ENCODE results near the gene PACS2.

PACS2 gene

GRCh38 chr14:105366386-105367074 is 52.0 kb downstream of the PACS2 start:
- no peak for TF ChIP-seq CTCF (IDR thresholded peaks at IDR 0.05)

- no peak for TF ChIP-seq CTCF (IDR thresholded peaks at IDR 0.05)
Measured at GRCh38 chr14:105367116-105368031, 52.8 kb downstream of the PACS2 start.

GRCh38 chr14:105368032-105368417 is 53.5 kb downstream of the PACS2 start:
- no peak for TF ChIP-seq CTCF (IDR thresholded peaks at IDR 0.05)

- no peak for TF ChIP-seq CTCF (IDR thresholded peaks at IDR 0.05)
Measured at GRCh38 chr14:105368426-105368825, 53.9 kb downstream of the PACS2 start.

GRCh38 chr14:105368910-105369652 is 54.5 kb downstream of the PACS2 start:
- no peak for TF ChIP-seq CTCF (IDR thresholded peaks at IDR 0.05)

GRCh38 chr14:105369653-105370040 is 55.1 kb downstream of the PACS2 start:
- no peak for TF ChIP-seq CTCF (IDR thresholded peaks at IDR 0.05)

GRCh38 chr14:105374389-105374788 is 59.8 kb downstream of the PACS2 start:
- TF ChIP-seq CTCF (IDR thresholded peaks at IDR 0.05), result peak; percentile 22; the same call in 1 of the 2 replicates

Data from LNCAP (cell line).